Liver (tissue), 9 donors: ENCODE measurements around the gene STH. TPM values are rescaled to one million over a fixed set of nuclear protein-coding genes. Genes with fewer than 3 reads are reported as not detected.

ENCODE experiments used
- DNase-seq: peaks from one replicate; pipeline ENCODE4 v3.0.0-alpha.2; 2017; ENCODE audit warnings: low spot score
- H3K27ac ChIP-seq, 2 donors: one replicate each; pipeline ENCODE4 v1.7.0; 2013; ENCODE audit warnings: inconsistent platforms in 2 of 2, low read length in 2 of 2, control low read depth in 1 of 2, low read depth in 1 of 2, mild to moderate bottlenecking in 1 of 2
- H3K27me3 ChIP-seq, 4 donors: one replicate each; pipeline versions ENCODE4 v1.6.1 to v1.7.0; 2013; ENCODE audit warnings: low read length in 3 of 4, inconsistent platforms in 1 of 4, mild to moderate bottlenecking in 1 of 4, moderate library complexity in 1 of 4; ENCODE audit not compliant: control insufficient read depth in 4 of 4, insufficient read depth in 4 of 4
- H3K36me3 ChIP-seq, 4 donors: one replicate each; pipeline versions ENCODE4 v1.6.1 to v1.7.0; 2013; ENCODE audit warnings: low read length in 3 of 4, mild to moderate bottlenecking in 3 of 4, low read depth in 1 of 4, moderate library complexity in 1 of 4; ENCODE audit not compliant: control insufficient read depth in 4 of 4, insufficient read depth in 3 of 4
- H3K4me1 ChIP-seq, 4 donors: one replicate each; pipeline versions ENCODE4 v1.6.1 to v1.7.0; 2013; ENCODE audit warnings: low read length in 3 of 4, mild to moderate bottlenecking in 3 of 4, moderate library complexity in 1 of 4; ENCODE audit not compliant: control insufficient read depth in 4 of 4, insufficient read depth in 4 of 4
- H3K4me3 ChIP-seq, 3 donors: one replicate each; pipeline versions ENCODE4 v1.6.1 to v1.7.0; 2013; ENCODE audit warnings: low read length in 3 of 3, control low read depth in 1 of 3, low read depth in 1 of 3, mild to moderate bottlenecking in 1 of 3
- H3K9ac ChIP-seq, 2 donors: one replicate each; pipeline ENCODE4 v1.7.0; 2013; ENCODE audit warnings: low read length in 2 of 2, mild to moderate bottlenecking in 2 of 2, moderate library complexity in 2 of 2, control low read depth in 1 of 2, low read depth in 1 of 2
- H3K9me3 ChIP-seq, 4 donors: one replicate each; pipeline versions ENCODE4 v1.6.1 to v1.7.0; 2013; ENCODE audit warnings: low read length in 3 of 4; ENCODE audit not compliant: control insufficient read depth in 4 of 4
- ATF3 ChIP-seq: IDR thresholded peaks from 2 replicates; pipeline ENCODE4 v1.6.1; 2016; ENCODE audit warnings: antibody characterized with exemption
- CTCF ChIP-seq: fragments of 150-350 bp; IDR thresholded peaks from 2 replicates; pipeline ENCODE4 v1.5.1; 2017; ENCODE audit warnings: improper control_type of control experiment, low read depth, low read length; ENCODE audit not compliant: missing input control
- EGR1 ChIP-seq, 2 donors: IDR thresholded peaks; 2 replicates each; pipeline ENCODE4 v1.6.1; 2016 to 2018; ENCODE audit warnings: antibody characterized with exemption in 2 of 2, low read depth in 2 of 2
- FOXA1 ChIP-seq: IDR thresholded peaks from 2 replicates; pipeline ENCODE4 v1.6.1; 2016; ENCODE audit warnings: antibody characterized with exemption
- HNF4G ChIP-seq: IDR thresholded peaks from 2 replicates; pipeline ENCODE4 v1.6.1; 2016; ENCODE audit warnings: antibody characterized with exemption
- JUND ChIP-seq, 2 donors: IDR thresholded peaks; 2 replicates each; pipeline ENCODE4 v1.6.1; 2016; ENCODE audit warnings: antibody characterized with exemption in 2 of 2
- MAX ChIP-seq: IDR thresholded peaks from 2 replicates; pipeline ENCODE4 v1.6.1; 2016; ENCODE audit warnings: antibody characterized with exemption
- NR2F2 ChIP-seq: IDR thresholded peaks from 2 replicates; pipeline ENCODE4 v1.6.1; 2016; ENCODE audit warnings: antibody characterized with exemption
- REST ChIP-seq: IDR thresholded peaks from 2 replicates; pipeline ENCODE4 v1.6.1; 2016; ENCODE audit warnings: antibody characterized with exemption, mild to moderate bottlenecking
- RXRA ChIP-seq, 2 donors: IDR thresholded peaks; 2 replicates each; pipeline ENCODE4 v1.6.1; 2017 to 2018; ENCODE audit warnings: antibody characterized with exemption in 2 of 2, mild to moderate bottlenecking in 1 of 2
- SP1 ChIP-seq: IDR thresholded peaks from 2 replicates; pipeline ENCODE4 v1.6.1; 2018; ENCODE audit warnings: antibody characterized with exemption, mild to moderate bottlenecking
- TAF1 ChIP-seq: conservative IDR thresholded peaks from 2 replicates; pipeline ENCODE4 v1.6.1; 2016; ENCODE audit warnings: antibody characterized with exemption, mild to moderate bottlenecking
- WGBS: extraction: QIAGEN DNeasy Blood & Tissue Kit; methylation state at CpG from one replicate; pipeline ENCODE4 v1.1.7; 2013; 5-methylcytosine and 5-hydroxymethylcytosine counted together
- polyA plus RNA-seq, 2 donors: library from polyadenylated mRNA; stranded (reverse) in 1 of 2; unstranded in 1 of 2; fragments of 200-250 nt in 1 of 2; fragments of >200 nt in 1 of 2; fragmentation: Nextera tagmentation in 1 of 2; extraction: Ambion mirVana in 1 of 2; gene quantifications; one replicate each; pipeline versions ENCODE4 v1.2.1 to v1.2.3, GENCODE V29; 2013 to 2015
- total RNA-seq, 2 donors: library from RNA; depleted of rRNA; stranded (reverse); fragments of >200 nt; gene quantifications; one replicate each; pipeline ENCODE4 v1.2.3, GENCODE V29; 2014
- donor health status: healthy.
- donor health status: healthy.
- donor health status: healthy.
- donor health status: healthy.
- donor health status: healthy.

The STH gene
- total and polyA plus RNA-seq, 4 donors, result not detected

- no peak overlapping the region for H3K9ac ChIP-seq
- no peaks in the 10 kb centered on the region for H3K9me3 ChIP-seq
- H3K36me3 ChIP-seq, result peaks cover 6 to 67% (median 47%) of the 10 kb centered on the region in 4 donors
- TF ChIP-seq HNF4G (no peak), RXRA (IDR thresholded peaks at IDR 0.05) (peak in 1 of 2 donors; percentile 15)
- no peak for DNase-seq
- no peaks in the 10 kb centered on the region for H3K27me3 ChIP-seq
- WGBS, result 75% methylated on average over 5 of the region's 5 CpGs
- H3K27ac ChIP-seq, result no peak overlapping the region
- peaks cover 0 to 7% (median 2%) of the 10 kb centered on the region in 4 donors for H3K4me1 ChIP-seq
- no peak overlapping the region for H3K4me3 ChIP-seq
Measured at GRCh38 chr17:46039592-46040186, 40.6 kb downstream of the STH start.

DNA sequence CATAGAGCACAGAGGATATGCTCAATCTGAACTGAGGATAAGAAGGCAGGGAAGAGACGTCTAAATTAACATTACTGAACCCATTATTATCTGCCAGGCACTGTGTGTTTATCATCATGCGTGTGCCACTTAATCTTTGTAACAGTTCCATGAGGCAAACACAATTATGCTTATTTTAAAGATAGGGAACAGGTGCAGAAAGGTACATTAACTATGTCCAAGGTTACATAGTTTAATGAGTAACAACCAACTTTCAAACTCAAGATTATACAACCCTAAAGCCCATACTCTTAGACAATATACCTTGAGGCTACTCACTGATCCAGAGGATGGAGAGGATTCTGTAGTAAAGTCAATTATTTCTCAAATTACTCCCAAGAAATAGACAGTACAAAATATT, 43.2 kb downstream of the STH start:
- Histone ChIP-seq H3K9ac (no peak overlapping the region), H3K36me3 (peaks cover 8 to 52% (median 34%) of the 10 kb centered on the region in 4 donors), H3K4me3 (no peak overlapping the region), H3K9me3 (no peaks in the 10 kb centered on the region), H3K27ac (no peak overlapping the region), H3K4me1 (peaks cover 0 to 11% (median 8%) of the 10 kb centered on the region in 4 donors), H3K27me3 (no peaks in the 10 kb centered on the region)
- TF ChIP-seq RXRA (IDR thresholded peaks at IDR 0.05) (no peak), CTCF (no peak), MAX (no peak), HNF4G (no peak), FOXA1 (no peak), REST (no peak), TAF1 (no peak), JUND (IDR thresholded peaks at IDR 0.05) (no peak), EGR1 (IDR thresholded peaks at IDR 0.05; ENCODE audit: low read depth in 2 of 2) (no peak), NR2F2 (no peak)
- 85% methylated on average over 2 of the region's 2 CpGs for WGBS
- no peak for DNase-seq

DNA sequence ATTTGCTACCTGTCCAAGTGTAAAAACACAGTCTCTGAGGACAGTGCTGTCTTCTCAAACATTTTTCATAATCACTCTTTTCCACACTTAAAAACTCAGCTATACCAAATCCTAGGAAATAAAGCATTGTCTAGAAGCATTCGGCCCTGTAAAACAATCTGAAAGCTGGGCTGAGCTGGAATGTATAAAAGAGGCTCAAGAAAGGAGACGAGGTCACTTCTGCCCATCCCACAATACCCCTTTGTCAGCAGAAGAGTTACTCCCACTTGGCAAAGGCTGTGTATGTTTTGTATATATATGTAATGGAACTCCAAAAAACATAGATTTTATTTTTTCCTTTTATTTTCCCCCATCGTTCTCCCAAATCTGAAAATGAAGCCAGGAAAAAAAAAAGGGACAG, 43.9 kb downstream of the STH start:
- H3K36me3 ChIP-seq, result peaks cover 9 to 48% (median 29%) of the 10 kb centered on the region in 4 donors
- H3K27me3 ChIP-seq, result no peaks in the 10 kb centered on the region
- H3K9ac ChIP-seq, result no peak overlapping the region
- H3K27ac ChIP-seq, result no peak overlapping the region
- H3K9me3 ChIP-seq, result no peaks in the 10 kb centered on the region
- DNase-seq, result no peak
- H3K4me3 ChIP-seq, result no peak overlapping the region
- TF ChIP-seq JUND (IDR thresholded peaks at IDR 0.05) (no peak), SP1 (no peak), ATF3 (no peak), TAF1 (no peak)
- 81% methylated on average over 3 of the region's 3 CpGs for whole genome bisulfite sequencing
- peaks cover 0 to 12% (median 8%) of the 10 kb centered on the region in 4 donors for H3K4me1 ChIP-seq
